ENCODE measurements around the gene OR9G1. TPM values are rescaled to one million over a fixed set of nuclear protein-coding genes. Genes with fewer than 3 reads are reported as not detected.

Gene OR9G1
- polyA plus RNA-seq, 1 donor: not detected

Other genes with a start within 250 kb of the OR9G1 start
- gene OR5M3, start 225.7 kb upstream of the OR9G1 start, polyA plus RNA-seq (ENCODE audit: insufficient read length): not detected
- not detected for gene OR5M8, start 207.7 kb upstream of the OR9G1 start, polyA plus RNA-seq (ENCODE audit: insufficient read length)
- not detected for gene OR5M11, start 155.8 kb upstream of the OR9G1 start, polyA plus RNA-seq (ENCODE audit: insufficient read length)
- not detected for gene OR5M10, start 121.4 kb upstream of the OR9G1 start, polyA plus RNA-seq (ENCODE audit: insufficient read length)
- gene OR5M1, start 84.2 kb upstream of the OR9G1 start, polyA plus RNA-seq (ENCODE audit: insufficient read length): not detected
- not detected for gene OR5AP2, start 56.7 kb upstream of the OR9G1 start, polyA plus RNA-seq (ENCODE audit: insufficient read length)
- not detected for gene OR5AR1, start 35.4 kb upstream of the OR9G1 start, polyA plus RNA-seq (ENCODE audit: insufficient read length)
- gene OR9G4, start 49.6 kb downstream of the OR9G1 start, polyA plus RNA-seq (ENCODE audit: insufficient read length): not detected